ENCODE data around the gene SLC38A1.

Gene SLC38A1

GRCh38 chr12:46160981-46161690 lies 107.7 kb downstream of the SLC38A1 start:
- Histone ChIP-seq H3K4me1 (peaks cover 48% of the 10 kb centered on the region), H3K4me2 (ENCODE audit: low read length) (peak overlapping the region; percentile 52), H3K27ac (peak overlapping the region; percentile 92), H2AFZ (peak overlapping the region; percentile 61), H3K9ac (no peak overlapping the region), H3K79me2 (no peaks in the 10 kb centered on the region), H3K9me3 (ENCODE audit: control insufficient read depth, low read length) (no peaks in the 10 kb centered on the region), H3K4me3 (ENCODE audit: low read depth, low read length) (no peak overlapping the region), H3K27me3 (ENCODE audit: control insufficient read depth, insufficient read depth, low read length) (no peaks in the 10 kb centered on the region), H3K36me3 (ENCODE audit: control insufficient read depth, insufficient read depth, low read length) (peaks cover under 1% of the 10 kb centered on the region)
- TF ChIP-seq CTCF (IDR thresholded peaks at IDR 0.05): no peak

GRCh38 chr12:46160101-46160980 lies 108.5 kb downstream of the SLC38A1 start:
- H3K9ac ChIP-seq: no peak overlapping the region
- H3K79me2 ChIP-seq: no peaks in the 10 kb centered on the region
- no peak for TF ChIP-seq CTCF (IDR thresholded peaks at IDR 0.05)
- H3K9me3 ChIP-seq (ENCODE audit: control insufficient read depth, low read length): no peaks in the 10 kb centered on the region
- H2AFZ ChIP-seq: peak overlapping the region; percentile 61
- no peaks in the 10 kb centered on the region for H3K27me3 ChIP-seq (ENCODE audit: control insufficient read depth, insufficient read depth, low read length)
- peak overlapping the region; percentile 52 for H3K4me2 ChIP-seq (ENCODE audit: low read length)
- peak overlapping the region; percentile 17 for H3K4me3 ChIP-seq (ENCODE audit: low read depth, low read length)
- H3K4me1 ChIP-seq: peaks cover 48% of the 10 kb centered on the region
- peak overlapping the region; percentile 92 for H3K27ac ChIP-seq
- peaks cover 2% of the 10 kb centered on the region for H3K36me3 ChIP-seq (ENCODE audit: control insufficient read depth, insufficient read depth, low read length)

- H3K9ac ChIP-seq: no peak overlapping the region
- H3K4me1 ChIP-seq: peaks cover 44% of the 10 kb centered on the region
- no peaks in the 10 kb centered on the region for H3K9me3 ChIP-seq (ENCODE audit: control insufficient read depth, low read length)
- peaks cover 2% of the 10 kb centered on the region for H3K36me3 ChIP-seq (ENCODE audit: control insufficient read depth, insufficient read depth, low read length)
- H2AFZ ChIP-seq: peak overlapping the region; percentile 51
- no peaks in the 10 kb centered on the region for H3K27me3 ChIP-seq (ENCODE audit: control insufficient read depth, insufficient read depth, low read length)
- H3K79me2 ChIP-seq: no peaks in the 10 kb centered on the region
- H3K27ac ChIP-seq: peak overlapping the region; percentile 92
- no peak overlapping the region for H3K4me3 ChIP-seq (ENCODE audit: low read depth, low read length)
- no peak for TF ChIP-seq CTCF (IDR thresholded peaks at IDR 0.05)
- no peak overlapping the region for H3K4me2 ChIP-seq (ENCODE audit: low read length)
Measured at GRCh38 chr12:46159309-46159901, 109.4 kb downstream of the SLC38A1 start.

- no peak overlapping the region for H3K4me2 ChIP-seq (ENCODE audit: low read length)
- H3K4me3 ChIP-seq (ENCODE audit: low read depth, low read length): no peak overlapping the region
- H3K36me3 ChIP-seq (ENCODE audit: control insufficient read depth, insufficient read depth, low read length): peaks cover 2% of the 10 kb centered on the region
- H3K9ac ChIP-seq: no peak overlapping the region
- peaks cover 38% of the 10 kb centered on the region for H3K4me1 ChIP-seq
- no peaks in the 10 kb centered on the region for H3K9me3 ChIP-seq (ENCODE audit: control insufficient read depth, low read length)
- H3K79me2 ChIP-seq: no peaks in the 10 kb centered on the region
- no peaks in the 10 kb centered on the region for H3K27me3 ChIP-seq (ENCODE audit: control insufficient read depth, insufficient read depth, low read length)
- peak overlapping the region; percentile 92 for H3K27ac ChIP-seq
- H2AFZ ChIP-seq: peak overlapping the region; percentile 51
- no peak for TF ChIP-seq CTCF (IDR thresholded peaks at IDR 0.05)
Measured at GRCh38 chr12:46158501-46158900, 110.3 kb downstream of the SLC38A1 start.

All from parathyroid adenoma (tissue), 2 donors.